T-helper 2 cell (primary cell): ENCODE data around the gene UXT.
"Not testable (repeated sequence)": the region's sequence is repeated elsewhere in the genome, so short reads cannot be mapped to it uniquely, and the experiment has no call there.

Experiments
- DNase-seq, 5 experiments: peaks; one replicate each; pipeline versions ENCODE4 v3.0.0 to v3.0.0-alpha.2; 2012 to 2022

The UXT gene

GRCh38 chrX:47614618-47615017 lies 44.4 kb downstream of the UXT start:
- no peak for DNase-seq

GRCh38 chrX:47613082-47613481 lies 45.9 kb downstream of the UXT start:
- DNase-seq, result no peak

GRCh38 chrX:47612418-47612817 lies 46.6 kb downstream of the UXT start:
- DNase-seq, result no peak

- no peak for DNase-seq
Measured at GRCh38 chrX:47611926-47612325, 47.1 kb downstream of the UXT start.

- no peak for DNase-seq
Measured at GRCh38 chrX:47611489-47611888, 47.5 kb downstream of the UXT start.

- no peak for DNase-seq
Measured at GRCh38 chrX:47610511-47610910, 48.5 kb downstream of the UXT start.

GRCh38 chrX:47608130-47608810 lies 50.7 kb downstream of the UXT start:
- DNase-seq, result no peak

GRCh38 chrX:47607091-47607490 lies 51.9 kb downstream of the UXT start:
- DNase-seq, result no peak

GRCh38 chrX:47605024-47605423 lies 54.0 kb downstream of the UXT start:
- no peak for DNase-seq

GRCh38 chrX:47603125-47603524 lies 55.9 kb downstream of the UXT start:
- DNase-seq, result not testable (repeated sequence)
